Lower lobe of right lung (tissue), 2 donors: Measurements from ENCODE around the gene OPRM1. TPM values are rescaled to one million over a fixed set of nuclear protein-coding genes. Genes with fewer than 3 reads are reported as not detected.

ENCODE experiments used
- ATAC-seq, 2 donors: fragments of 200-7000 bp; cut with Tn5 transposase; one replicate each; pipeline ENCODE4 v1.9.1; 2020 to 2022; ENCODE audit warnings: mild to moderate bottlenecking in 2 of 2, moderate library complexity in 2 of 2
- DNase-seq: peaks from one replicate; pipeline ENCODE4 v3.0.0-alpha.2; 2020
- H3K27ac ChIP-seq: fragments of 200-600 bp; one replicate; pipeline ENCODE4 v1.8.0; 2022
- H3K27me3 ChIP-seq: fragments of 200-600 bp; one replicate; pipeline ENCODE4 v1.8.0; 2022; ENCODE audit warnings: low read depth
- H3K36me3 ChIP-seq: fragments of 200-600 bp; one replicate; pipeline ENCODE4 v1.8.0; 2022; ENCODE audit warnings: mild to moderate bottlenecking
- H3K4me1 ChIP-seq: fragments of 200-600 bp; one replicate; pipeline ENCODE4 v1.8.0; 2022
- H3K4me3 ChIP-seq: fragments of 200-600 bp; one replicate; pipeline ENCODE4 v1.8.0; 2022; ENCODE audit warnings: mild to moderate bottlenecking
- H3K9me3 ChIP-seq: fragments of 200-600 bp; one replicate; pipeline ENCODE4 v1.8.0; 2022
- intact Hi-C: fragments of 100-400 bp; cut with DNase I; formaldehyde crosslinking; loops from one replicate; pipeline ENCODE4 v1.11.0; 2022
- total RNA-seq: library from RNA; stranded (reverse); fragmentation: NEBNext Ultra II Directional; extraction: Animal tissue kit (Norgen Biotek cat#: 25700); gene quantifications from one replicate; pipeline ENCODE4 v1.2.1, GENCODE V29; 2021
- TF ChIP-seq, protein P1 (sequence below): fragments of 200-600 bp; IDR thresholded peaks from one replicate; pipeline ENCODE4 v1.8.0; 2022; ENCODE audit warnings: antibody characterized with exemption, mild to moderate bottlenecking
- donor health status: DM: no; HTN: yes; CAD: no; lungs with severe emphysema.

The OPRM1 gene
- total RNA-seq, 1 donor from 2014 or later = not detected

DNA sequence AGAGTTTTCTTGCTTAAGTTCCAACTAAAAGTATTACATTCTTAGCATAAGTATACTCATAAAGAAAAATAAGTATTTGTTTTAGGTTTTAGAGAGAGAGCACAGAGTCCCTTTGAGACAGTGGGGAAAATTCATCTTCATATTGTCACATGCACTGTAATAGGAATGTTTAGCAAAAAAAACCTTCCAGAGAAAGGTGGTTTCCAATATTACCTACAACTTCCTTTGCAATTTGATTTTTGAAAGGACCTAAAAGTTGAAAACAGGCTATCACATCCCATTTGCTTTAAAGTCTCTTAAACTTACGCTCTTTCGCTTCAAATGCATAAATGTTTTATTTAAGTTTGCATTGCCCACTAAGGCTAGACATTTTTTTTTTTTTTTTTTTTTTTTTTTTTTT is 86.4 kb downstream of the OPRM1 start:
- DNase-seq (no peak), ATAC-seq (no peak)
- intact Hi-C loops = no loop called here
- H3K36me3 ChIP-seq = no peaks in the 10 kb centered on the region
- no peak overlapping the region for H3K27ac ChIP-seq
- H3K4me1 ChIP-seq = no peaks in the 10 kb centered on the region
- H3K4me3 ChIP-seq = no peak overlapping the region
- TF ChIP-seq, protein P1, sequence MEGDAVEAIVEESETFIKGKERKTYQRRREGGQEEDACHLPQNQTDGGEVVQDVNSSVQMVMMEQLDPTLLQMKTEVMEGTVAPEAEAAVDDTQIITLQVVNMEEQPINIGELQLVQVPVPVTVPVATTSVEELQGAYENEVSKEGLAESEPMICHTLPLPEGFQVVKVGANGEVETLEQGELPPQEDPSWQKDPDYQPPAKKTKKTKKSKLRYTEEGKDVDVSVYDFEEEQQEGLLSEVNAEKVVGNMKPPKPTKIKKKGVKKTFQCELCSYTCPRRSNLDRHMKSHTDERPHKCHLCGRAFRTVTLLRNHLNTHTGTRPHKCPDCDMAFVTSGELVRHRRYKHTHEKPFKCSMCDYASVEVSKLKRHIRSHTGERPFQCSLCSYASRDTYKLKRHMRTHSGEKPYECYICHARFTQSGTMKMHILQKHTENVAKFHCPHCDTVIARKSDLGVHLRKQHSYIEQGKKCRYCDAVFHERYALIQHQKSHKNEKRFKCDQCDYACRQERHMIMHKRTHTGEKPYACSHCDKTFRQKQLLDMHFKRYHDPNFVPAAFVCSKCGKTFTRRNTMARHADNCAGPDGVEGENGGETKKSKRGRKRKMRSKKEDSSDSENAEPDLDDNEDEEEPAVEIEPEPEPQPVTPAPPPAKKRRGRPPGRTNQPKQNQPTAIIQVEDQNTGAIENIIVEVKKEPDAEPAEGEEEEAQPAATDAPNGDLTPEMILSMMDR = no peak
- no peaks in the 10 kb centered on the region for H3K9me3 ChIP-seq
- H3K27me3 ChIP-seq = no peaks in the 10 kb centered on the region

DNA sequence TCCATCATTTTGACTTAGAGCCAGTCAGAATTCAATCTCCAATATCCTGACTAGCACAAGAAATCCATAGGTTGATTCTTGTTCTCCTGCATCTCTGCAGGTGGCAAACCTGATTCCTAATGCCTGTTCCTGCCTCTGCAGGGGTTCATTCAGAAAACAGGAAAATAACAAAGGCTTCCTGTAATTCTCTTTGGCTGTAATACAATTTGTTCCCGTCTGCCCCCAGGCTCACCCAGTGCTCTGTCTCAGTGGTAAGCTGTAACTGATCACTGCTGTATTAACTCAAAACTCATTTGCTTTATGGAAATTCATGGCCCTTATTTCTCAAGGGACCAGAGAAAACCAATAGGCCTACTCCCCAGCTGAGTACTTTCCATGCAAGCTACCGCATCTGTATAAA is 88.6 kb downstream of the OPRM1 start:
- Histone ChIP-seq H3K36me3 (no peaks in the 10 kb centered on the region), H3K27me3 (no peaks in the 10 kb centered on the region), H3K27ac (no peak overlapping the region), H3K9me3 (no peaks in the 10 kb centered on the region), H3K4me3 (no peak overlapping the region), H3K4me1 (no peaks in the 10 kb centered on the region)
- intact Hi-C loops = no loop called here
- TF ChIP-seq, protein P1 = no peak
- DNase-seq (no peak), ATAC-seq (no peak)

DNA sequence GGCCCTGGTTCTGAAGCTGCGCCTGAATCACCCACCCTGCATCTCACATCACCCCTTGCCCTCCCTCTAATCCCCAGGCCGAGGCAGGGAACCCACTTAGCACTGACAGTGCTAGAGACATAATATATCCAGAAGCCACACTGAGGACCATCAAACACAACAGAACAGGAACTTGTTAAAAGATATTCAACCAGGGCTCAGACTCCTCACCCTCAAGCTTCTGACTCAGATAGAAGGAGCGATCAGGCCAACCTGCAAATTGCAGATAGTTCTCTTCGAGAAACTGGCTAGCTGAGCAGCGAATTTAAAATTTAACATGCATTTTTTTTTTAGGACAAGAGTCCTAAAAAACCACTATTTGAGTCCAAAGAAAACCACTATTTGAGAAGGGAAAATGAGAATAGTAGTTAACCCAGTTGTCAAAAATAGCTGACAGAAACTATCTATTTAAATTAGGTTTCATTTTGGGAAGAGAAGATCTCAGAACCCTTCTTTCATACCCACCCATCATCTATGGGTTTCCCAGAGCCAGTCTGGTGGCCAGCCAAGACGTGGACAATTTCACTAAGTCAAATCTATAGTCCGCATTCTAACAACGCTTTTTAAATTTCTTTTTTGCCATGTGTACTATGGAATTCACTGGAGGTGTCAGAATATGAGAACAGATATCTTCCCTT is 95.6 kb downstream of the OPRM1 start:
- TF ChIP-seq, protein P1 = no peak
- DNase-seq (no peak), ATAC-seq (no peak)
- Histone ChIP-seq H3K27me3 (no peaks in the 10 kb centered on the region), H3K9me3 (no peaks in the 10 kb centered on the region), H3K27ac (no peak overlapping the region), H3K36me3 (no peaks in the 10 kb centered on the region), H3K4me3 (no peak overlapping the region), H3K4me1 (no peaks in the 10 kb centered on the region)
- intact Hi-C loops = no loop called here

DNA sequence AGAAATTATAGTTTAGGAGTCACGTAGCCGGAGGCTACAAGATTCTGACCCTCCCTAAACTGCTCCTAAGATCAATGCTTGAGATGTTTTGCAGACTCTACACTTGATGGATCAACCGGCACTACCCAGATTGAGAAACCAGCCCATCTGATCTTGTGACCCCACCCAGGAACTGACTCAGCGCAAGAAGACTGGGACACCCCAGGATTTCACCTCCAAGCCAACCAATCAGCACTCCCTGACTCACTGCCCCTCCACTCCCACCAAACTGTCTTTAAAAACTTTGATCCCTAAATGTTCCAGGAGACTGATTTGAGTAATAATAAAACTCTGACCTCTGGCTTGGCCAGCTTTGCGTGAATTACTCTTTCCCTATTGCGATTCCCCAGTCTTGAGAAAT is 99.8 kb downstream of the OPRM1 start:
- ATAC-seq = peak; percentile 41 to 68
- TF ChIP-seq, protein P1 = no peak
- Histone ChIP-seq H3K27ac (no peak overlapping the region), H3K9me3 (no peaks in the 10 kb centered on the region), H3K4me1 (no peaks in the 10 kb centered on the region), H3K27me3 (peaks cover 3% of the 10 kb centered on the region), H3K4me3 (no peak overlapping the region), H3K36me3 (no peaks in the 10 kb centered on the region)
- no peak for DNase-seq
- intact Hi-C loops = no loop called here

DNA sequence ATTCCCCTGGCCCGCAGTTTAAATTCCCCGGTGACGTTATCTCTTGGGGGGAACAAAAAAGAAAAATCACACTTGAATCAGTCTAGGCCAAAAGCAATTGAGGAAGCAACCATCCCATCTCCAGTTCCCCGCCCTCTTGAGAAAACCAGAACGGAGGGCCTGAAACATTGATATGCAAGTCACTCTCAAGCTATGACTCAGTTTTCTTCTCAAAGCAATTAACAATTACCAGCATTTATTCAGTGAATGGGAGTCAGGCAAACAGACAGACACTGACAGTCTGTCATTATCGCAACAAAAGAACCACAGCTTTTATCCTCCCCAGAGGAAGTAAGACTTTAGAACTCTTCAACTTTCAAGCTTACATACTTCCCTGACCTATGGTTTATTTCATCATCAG is 100.9 kb downstream of the OPRM1 start:
- intact Hi-C loops = no loop called here
- H3K27ac ChIP-seq = no peak overlapping the region
- ATAC-seq = peak; percentile 45 to 69

More for the DNA sequence above, 100.9 kb downstream of the OPRM1 start:
- Histone ChIP-seq H3K9me3 (no peaks in the 10 kb centered on the region), H3K4me1 (no peaks in the 10 kb centered on the region), H3K36me3 (no peaks in the 10 kb centered on the region), H3K27me3 (peaks cover 3% of the 10 kb centered on the region), H3K4me3 (no peak overlapping the region)
- TF ChIP-seq, protein P1 = no peak
- no peak for DNase-seq
